GM23338 (cell line): ENCODE data around the gene SIGLEC15. TPM values are rescaled to one million over a fixed set of nuclear protein-coding genes. Genes with fewer than 3 reads are reported as not detected.
"Not testable (repeated sequence)": the region's sequence is repeated elsewhere in the genome, so short reads cannot be mapped to it uniquely, and the experiment has no call there.

ENCODE experiments used
- ATAC-seq: fragments of 200-7000 bp; cut with Tn5 transposase; 3 replicates; pipeline ENCODE4 v1.9.1; 2020
- DNase-seq: peaks from one replicate; pipeline ENCODE4 v3.0.0-alpha.2; 2015; ENCODE audit warnings: low spot score
- H2AFZ ChIP-seq: fragments of 200-600 bp; sonication (generic); 2 replicates; pipeline ENCODE4 v1.8.0; 2016; ENCODE audit warnings: antibody characterized with exemption, mild to moderate bottlenecking, moderate library complexity
- H3F3A ChIP-seq: fragments of 200-600 bp; sonication (generic); replicated peaks from 2 replicates; pipeline ENCODE4 v1.8.0; 2017; ENCODE audit warnings: antibody characterized with exemption, mixed run types, low read depth
- H3K27ac ChIP-seq: fragments of 200-600 bp; sonication (generic); 2 replicates; pipeline ENCODE4 v1.6.1; 2016; ENCODE audit warnings: low read depth
- H3K27me3 ChIP-seq: fragments of 200-600 bp; sonication (generic); 2 replicates; pipeline ENCODE4 v1.8.0; 2016; ENCODE audit warnings: mild to moderate bottlenecking, mixed run types, moderate library complexity; ENCODE audit not compliant: insufficient read depth
- H3K36me3 ChIP-seq: fragments of 200-600 bp; sonication (generic); 2 replicates; pipeline ENCODE4 v1.8.0; 2016; ENCODE audit warnings: mild to moderate bottlenecking; ENCODE audit not compliant: insufficient read depth
- H3K4me1 ChIP-seq: fragments of 200-600 bp; sonication (generic); 2 replicates; pipeline ENCODE4 v1.8.0; 2016; ENCODE audit warnings: mild to moderate bottlenecking, moderate library complexity; ENCODE audit not compliant: insufficient read depth
- H3K4me2 ChIP-seq: fragments of 200-600 bp; sonication (generic); 2 replicates; pipeline ENCODE4 v1.7.1; 2017; ENCODE audit warnings: mixed run types
- H3K4me3 ChIP-seq: fragments of 200-600 bp; sonication (generic); 2 replicates; pipeline ENCODE4 v1.6.1; 2016; ENCODE audit warnings: mixed run types
- H3K79me2 ChIP-seq: fragments of 200-600 bp; sonication (generic); replicated peaks from 2 replicates; pipeline ENCODE4 v1.8.0; 2017; ENCODE audit warnings: mild to moderate bottlenecking; ENCODE audit not compliant: insufficient read depth
- H3K9me2 ChIP-seq: fragments of 200-600 bp; sonication (generic); 2 replicates; pipeline ENCODE4 v1.8.0; 2017; ENCODE audit not compliant: insufficient read depth
- H4K20me1 ChIP-seq: fragments of 200-600 bp; sonication (generic); replicated peaks from 2 replicates; pipeline ENCODE4 v1.8.0; 2017; ENCODE audit warnings: mild to moderate bottlenecking; ENCODE audit not compliant: insufficient read depth
- H3K27ac Mint-ChIP-seq: 2 replicates; pipeline ENCODE4 v1.8.0; 2020; ENCODE audit warnings: inconsistent platforms, mild to moderate bottlenecking, moderate library complexity, mixed read lengths
- H3K27me3 Mint-ChIP-seq: 3 replicates; pipeline ENCODE4 v1.8.0; 2022; ENCODE audit warnings: low read depth, mild to moderate bottlenecking, moderate library complexity, mixed read lengths, inconsistent platforms; ENCODE audit not compliant: insufficient read depth, poor library complexity
- H3K36me3 Mint-ChIP-seq: 3 replicates; pipeline ENCODE4 v1.8.0; 2021; ENCODE audit warnings: low read depth, mild to moderate bottlenecking, inconsistent platforms, moderate library complexity, mixed read lengths
- H3K4me1 Mint-ChIP-seq: 3 replicates; pipeline ENCODE4 v1.8.0; 2020; ENCODE audit warnings: mild to moderate bottlenecking, inconsistent platforms, mixed read lengths
- H3K4me3 Mint-ChIP-seq: 3 replicates; pipeline ENCODE4 v1.8.0; 2021; ENCODE audit warnings: moderate library complexity, mild to moderate bottlenecking, inconsistent platforms, mixed read lengths
- H3K9me3 Mint-ChIP-seq: 3 replicates; pipeline ENCODE4 v1.8.0; 2020; ENCODE audit warnings: moderate library complexity, mild to moderate bottlenecking, inconsistent platforms, mixed read lengths
- CREB1 ChIP-seq: fragments of 250-450 bp; sonication (Bioruptor Pico); IDR thresholded peaks from 2 replicates; pipeline ENCODE4 v1.5.0; 2020; ENCODE audit warnings: low read depth, mild to moderate bottlenecking, moderate library complexity
- CTCF ChIP-seq, 2 experiments: fragments of 200-600 bp in 1 of 2; sonication (generic) in 1 of 2; conservative IDR thresholded peaks; 2 replicates each; pipeline versions ENCODE4 v1.5.1 to v1.6.1; 2016 to 2017; ENCODE audit warnings: antibody characterized with exemption in 2 of 2, low read depth in 2 of 2, mild to moderate bottlenecking in 2 of 2, moderate library complexity in 1 of 2
- EZH2 ChIP-seq: fragments of 200-600 bp; sonication (generic); IDR thresholded peaks from one replicate; pipeline ENCODE4 v1.8.0; 2017; ENCODE audit warnings: antibody characterized with exemption, mild to moderate bottlenecking, low read depth; ENCODE audit not compliant: unreplicated experiment
- EZH2phosphoT487 ChIP-seq: fragments of 200-600 bp; sonication (generic); IDR thresholded peaks from one replicate; pipeline ENCODE4 v1.8.1; 2018; ENCODE audit warnings: antibody characterized with exemption; ENCODE audit not compliant: unreplicated experiment
- JUNB ChIP-seq: IDR thresholded peaks from one replicate; pipeline ENCODE4 v1.6.1; 2016; ENCODE audit warnings: antibody characterized with exemption; ENCODE audit not compliant: unreplicated experiment
- POLR2AphosphoS5 ChIP-seq: IDR thresholded peaks from 2 replicates; pipeline ENCODE4 v1.6.1; 2016; ENCODE audit warnings: antibody characterized with exemption, low read depth
- REST ChIP-seq: IDR thresholded peaks from one replicate; pipeline ENCODE4 v1.6.1; 2018; ENCODE audit warnings: antibody characterized with exemption; ENCODE audit not compliant: unreplicated experiment
- STAT1 ChIP-seq: IDR thresholded peaks from one replicate; pipeline ENCODE4 v1.6.1; 2016; ENCODE audit warnings: antibody characterized with exemption; ENCODE audit not compliant: unreplicated experiment
- ZNF462 ChIP-seq: fragments of 250-450 bp; sonication (Bioruptor Pico); IDR thresholded peaks from 2 replicates; pipeline ENCODE4 v1.5.0; 2020; ENCODE audit warnings: mild to moderate bottlenecking, moderate library complexity
- polyA plus RNA-seq: library from polyadenylated mRNA; unstranded; fragments of >200 nt; fragmentation: Nextera tagmentation; extraction: Ambion mirVana; gene quantifications from 2 replicates; pipeline ENCODE4 v1.2.1, GENCODE V29; 2016
- total RNA-seq: library from RNA; depleted of rRNA; stranded (reverse); fragments of >200 nt; shearing (Covaris generic); gene quantifications from 2 replicates; pipeline ENCODE4 v1.2.3, GENCODE V29; 2014

Gene SIGLEC15
- total and polyA plus RNA-seq, 2 experiments from 2014 or later, result 0.29 TPM; not detected in 1

GRCh38 chr18:45826716-45827115, 1.2 kb downstream of the SIGLEC15 start:
- not testable (repeated sequence) for H3K4me1 ChIP-seq, H3K27ac ChIP-seq, DNase-seq, ATAC-seq, H2AFZ ChIP-seq, H3F3A ChIP-seq, H3K27me3 ChIP-seq, H3K36me3 ChIP-seq, H3K79me2 ChIP-seq, H4K20me1 ChIP-seq, H3K9me2 ChIP-seq, H3K36me3 Mint-ChIP-seq, H3K4me3 Mint-ChIP-seq, H3K4me2 ChIP-seq, H3K27ac Mint-ChIP-seq, H3K4me3 ChIP-seq, H3K9me3 Mint-ChIP-seq
- Mint-ChIP-seq H3K4me1 (peaks cover 19% of the 10 kb centered on the region), H3K27me3 (peaks cover 13% of the 10 kb centered on the region)

- no peaks in the 10 kb centered on the region for H3K9me3 Mint-ChIP-seq
- H3K36me3 Mint-ChIP-seq, result no peaks in the 10 kb centered on the region
- H3K4me3 Mint-ChIP-seq, result no peak overlapping the region
- H3K27me3 ChIP-seq, result no peaks in the 10 kb centered on the region
- H3K4me1 ChIP-seq, result no peaks in the 10 kb centered on the region; the same call in 1 of the 2 replicates
- no peak overlapping the region for H3K27ac ChIP-seq
- no peaks in the 10 kb centered on the region for H3K9me2 ChIP-seq
- no peaks in the 10 kb centered on the region for H3K79me2 ChIP-seq
- H3K4me3 ChIP-seq, result no peak overlapping the region
- H3K27ac Mint-ChIP-seq, result no peak overlapping the region
- peaks cover 13% of the 10 kb centered on the region for H3K27me3 Mint-ChIP-seq
- ATAC-seq, result peak; percentile 76
- peaks cover 19% of the 10 kb centered on the region for H3K4me1 Mint-ChIP-seq
- H3K4me2 ChIP-seq, result no peak overlapping the region
- no peaks in the 10 kb centered on the region for H4K20me1 ChIP-seq
- H2AFZ ChIP-seq, result peak overlapping the region; percentile 38; the same call in 1 of the 2 replicates
- H3F3A ChIP-seq, result no peaks in the 10 kb centered on the region
- H3K36me3 ChIP-seq, result no peaks in the 10 kb centered on the region
- DNase-seq, result no peak
- TF ChIP-seq JUNB (no peak), ZNF462 (CRISPR knock-in tag) (no peak), REST (no peak), EZH2phosphoT487 (no peak), CTCF (conservative IDR thresholded peaks at IDR 0.05; ENCODE audit: low read depth in 2 of 2) (no peak), CREB1 (no peak), POLR2AphosphoS5 (no peak), EZH2 (no peak), STAT1 (no peak)
Observed at GRCh38 chr18:45828917-45829811, 3.7 kb downstream of the SIGLEC15 start.
